Measurements from ENCODE around the gene HDAC4. TPM values are rescaled to one million over a fixed set of nuclear protein-coding genes. Genes with fewer than 3 reads are reported as not detected.

Gene HDAC4
- total and polyA plus RNA-seq, 3 experiments from 2014 or later, result 8.3 to 28.8 (median 24.0) TPM

DNA sequence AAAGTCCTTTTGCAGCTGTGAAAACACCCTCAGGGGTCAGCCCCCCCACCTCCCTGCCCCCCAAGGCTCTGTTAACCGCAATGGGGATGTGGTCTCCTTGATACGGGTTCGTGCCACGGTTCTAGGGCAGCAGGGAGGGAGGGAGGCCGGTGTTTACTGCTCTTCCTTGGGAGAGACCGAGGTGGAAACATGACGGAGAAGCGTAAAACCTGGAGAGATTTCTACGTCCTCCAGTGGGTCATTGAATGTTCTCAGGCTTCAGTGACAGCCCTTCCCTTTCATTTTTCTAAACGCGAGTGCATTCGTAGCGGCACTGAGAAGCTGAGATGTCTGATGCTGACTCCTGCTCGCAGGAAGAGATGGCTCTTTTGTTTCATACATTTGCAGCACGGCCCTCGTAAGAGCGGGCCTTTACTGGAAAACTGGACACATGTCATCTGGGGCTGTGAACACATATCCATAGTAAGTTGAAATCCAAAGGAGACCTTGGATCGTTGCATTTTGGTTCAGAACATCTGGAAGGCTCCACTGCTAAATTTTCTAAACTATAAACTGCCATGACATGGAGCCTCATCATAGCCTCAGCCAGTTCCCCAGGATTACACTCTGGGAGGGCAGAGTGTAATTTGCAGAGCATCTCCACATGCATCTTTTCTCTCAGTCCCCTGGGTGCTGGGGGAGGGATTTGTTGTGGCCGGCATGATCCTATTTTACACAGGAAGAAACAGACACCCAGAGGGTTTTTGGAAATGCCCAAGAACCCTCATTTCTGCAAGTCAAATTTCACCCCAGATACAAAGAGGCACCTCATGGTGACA is 40.6 kb upstream of the HDAC4 start:
- peaks cover 19 to 22% (median 21%) of the 10 kb centered on the region in 3 donors for H3K4me1 Mint-ChIP-seq
- POLR2A ChIA-PET, result no interaction called here
- Histone ChIP-seq H3K9me3 (ENCODE audit: low read length) (no peaks in the 10 kb centered on the region), H3K36me3 (ENCODE audit: insufficient read depth, low read length) (no peaks in the 10 kb centered on the region), H3K27ac (ENCODE audit: low read depth, low read length) (no peak overlapping the region), H3K4me1 (ENCODE audit: insufficient read depth, low read length) (peaks cover 20% of the 10 kb centered on the region), H3K4me3 (ENCODE audit: low read length) (peak overlapping the region; percentile 36), H3K27me3 (ENCODE audit: insufficient read depth, low read length, poor library complexity, severe bottlenecking) (peaks cover 9% of the 10 kb centered on the region)
- CTCF ChIA-PET, result no interaction called here
- peak overlapping the region; percentile 49 to 89 (median 80) for H3K4me3 Mint-ChIP-seq
- peaks cover 23 to 60% of the 10 kb centered on the region in 2 donors for H3K27me3 Mint-ChIP-seq
- peak overlapping the region in 6 of 8 donors; percentile 25 to 88 (median 66) for H3K27ac Mint-ChIP-seq
- H3K36me3 Mint-ChIP-seq, result peaks cover 0 to 2% (median 0%) of the 10 kb centered on the region in 3 donors
- no peaks in the 10 kb centered on the region for H3K9me3 Mint-ChIP-seq
- DNase-seq, result peak in 3 of 5 donors; percentile 21 to 56 (median 36)

DNA sequence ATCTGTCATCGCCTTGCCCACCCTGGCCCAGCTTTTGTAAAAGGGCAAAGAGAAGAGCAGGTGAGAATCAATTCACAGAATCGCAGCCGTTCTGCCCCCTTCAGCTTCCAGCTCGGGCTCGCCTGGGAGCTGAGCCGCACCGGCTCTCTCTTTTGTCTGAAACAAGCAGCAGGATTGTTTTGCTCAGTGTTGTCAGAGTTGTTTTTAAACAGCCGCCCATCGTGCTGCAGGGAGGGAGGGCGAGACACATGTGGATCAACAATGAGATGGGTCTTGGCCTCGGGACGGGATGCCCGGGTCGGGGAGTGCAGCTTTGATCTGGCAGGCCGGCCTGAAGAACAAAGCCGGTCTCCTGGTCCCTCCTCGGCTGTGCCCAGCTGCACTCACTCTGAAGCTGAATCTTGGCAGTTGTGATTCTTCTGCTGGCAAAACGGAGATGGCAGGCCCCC is 39.7 kb upstream of the HDAC4 start:
- Histone ChIP-seq H3K36me3 (ENCODE audit: insufficient read depth, low read length) (no peaks in the 10 kb centered on the region), H3K27ac (ENCODE audit: low read depth, low read length) (no peak overlapping the region), H3K4me3 (ENCODE audit: low read length) (peak overlapping the region; percentile 36), H3K9me3 (ENCODE audit: low read length) (no peaks in the 10 kb centered on the region), H3K27me3 (ENCODE audit: insufficient read depth, low read length, poor library complexity, severe bottlenecking) (peaks cover 9% of the 10 kb centered on the region), H3K4me1 (ENCODE audit: insufficient read depth, low read length) (peaks cover 20% of the 10 kb centered on the region)
- CTCF ChIA-PET, result interaction anchor here (1.8 kb wide), 1 partner anchor 10 kb away, joined by 4 read pairs; no protein-coding TSS in a partner anchor
- Mint-ChIP-seq H3K4me1 (peaks cover 19 to 22% (median 21%) of the 10 kb centered on the region in 3 donors), H3K4me3 (peak overlapping the region; percentile 49 to 89 (median 80)), H3K36me3 (peaks cover 0 to 3% (median 0%) of the 10 kb centered on the region in 3 donors), H3K27me3 (peaks cover 23 to 62% of the 10 kb centered on the region in 2 donors), H3K9me3 (no peaks in the 10 kb centered on the region), H3K27ac (peak overlapping the region in 2 of 8 donors; percentile 17 to 88)
- POLR2A ChIA-PET, result no interaction called here
- DNase-seq, result no peak

- Mint-ChIP-seq H3K27ac (no peak overlapping the region), H3K9me3 (no peaks in the 10 kb centered on the region), H3K27me3 (peaks cover 23 to 62% of the 10 kb centered on the region in 2 donors), H3K4me1 (peaks cover 19 to 22% (median 21%) of the 10 kb centered on the region in 3 donors), H3K4me3 (peak overlapping the region in 1 of 7 donors; percentile 82), H3K36me3 (peaks cover 0 to 3% (median 0%) of the 10 kb centered on the region in 3 donors)
- no peak overlapping the region for H3K27ac ChIP-seq (ENCODE audit: low read depth, low read length)
- no peak for DNase-seq
- POLR2A ChIA-PET, result no interaction called here
- H3K4me3 ChIP-seq (ENCODE audit: low read length), result no peak overlapping the region
- H3K36me3 ChIP-seq (ENCODE audit: insufficient read depth, low read length), result no peaks in the 10 kb centered on the region
- CTCF ChIA-PET, result interaction anchor here (1.8 kb wide), 1 partner anchor 10 kb away, joined by 4 read pairs; no protein-coding TSS in a partner anchor
- no peaks in the 10 kb centered on the region for H3K9me3 ChIP-seq (ENCODE audit: low read length)
- peaks cover 9% of the 10 kb centered on the region for H3K27me3 ChIP-seq (ENCODE audit: insufficient read depth, low read length, poor library complexity, severe bottlenecking)
- H3K4me1 ChIP-seq (ENCODE audit: insufficient read depth, low read length), result peaks cover 20% of the 10 kb centered on the region
Observed at GRCh38 chr2:239439754-239440315, 39.0 kb upstream of the HDAC4 start.

DNA sequence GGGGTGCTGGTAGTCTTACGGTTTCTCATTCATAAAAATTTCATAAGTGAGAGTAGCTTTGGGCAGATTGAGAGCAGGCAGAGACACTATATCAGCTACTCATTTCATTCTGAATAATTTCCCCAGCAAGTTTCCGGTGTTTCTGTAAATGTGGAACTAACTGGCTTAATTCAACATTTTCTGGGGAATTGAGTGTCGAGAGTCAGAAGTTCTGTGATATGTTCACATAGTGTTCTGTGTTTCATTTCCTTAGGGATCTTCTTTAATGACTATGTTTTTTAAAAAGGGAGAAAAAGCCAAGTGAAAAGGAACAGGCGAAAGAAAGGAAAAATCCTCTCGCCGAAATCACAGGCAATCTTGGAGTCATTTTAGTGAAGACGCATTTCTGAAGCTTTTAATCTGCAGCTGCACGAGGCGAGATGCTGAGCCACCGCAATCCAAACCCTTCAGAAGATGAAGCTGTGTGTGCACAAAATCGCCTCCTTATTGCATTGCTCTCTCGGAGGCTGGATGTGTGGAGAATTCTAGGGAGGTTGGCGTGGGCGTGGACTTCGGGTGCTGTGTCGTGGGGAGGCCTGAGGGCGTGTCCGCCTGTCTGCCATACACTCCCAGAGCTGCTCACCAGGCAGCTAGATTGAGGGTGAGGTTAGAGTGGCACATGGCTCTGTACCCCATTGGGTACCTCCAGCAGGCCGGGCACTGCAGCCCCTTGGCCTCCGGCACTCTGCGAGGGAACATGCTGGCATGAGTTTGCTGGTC is 38.4 kb upstream of the HDAC4 start:
- no peaks in the 10 kb centered on the region for H3K9me3 ChIP-seq (ENCODE audit: low read length)
- H3K4me3 ChIP-seq (ENCODE audit: low read length), result no peak overlapping the region
- peaks cover 20 to 56% of the 10 kb centered on the region in 2 donors for H3K27me3 Mint-ChIP-seq
- no peaks in the 10 kb centered on the region for H3K36me3 ChIP-seq (ENCODE audit: insufficient read depth, low read length)
- H3K27me3 ChIP-seq (ENCODE audit: insufficient read depth, low read length, poor library complexity, severe bottlenecking), result peaks cover 9% of the 10 kb centered on the region
- POLR2A ChIA-PET, result no interaction called here
- H3K9me3 Mint-ChIP-seq, result peaks cover 0 to under 1% (median 0%) of the 10 kb centered on the region in 5 donors
- CTCF ChIA-PET, result interaction anchor here (1.8 kb wide), 1 partner anchor 9 kb away, joined by 4 read pairs; no protein-coding TSS in a partner anchor
- peak overlapping the region in 1 of 7 donors; percentile 82 for H3K4me3 Mint-ChIP-seq
- H3K36me3 Mint-ChIP-seq, result peaks cover 0 to 3% (median 0%) of the 10 kb centered on the region in 3 donors
- peaks cover 20% of the 10 kb centered on the region for H3K4me1 ChIP-seq (ENCODE audit: insufficient read depth, low read length)
- H3K27ac Mint-ChIP-seq, result no peak overlapping the region
- no peak overlapping the region for H3K27ac ChIP-seq (ENCODE audit: low read depth, low read length)
- H3K4me1 Mint-ChIP-seq, result peaks cover 19 to 22% (median 21%) of the 10 kb centered on the region in 3 donors
- no peak for DNase-seq

- H3K4me3 Mint-ChIP-seq, result peak overlapping the region in 1 of 7 donors; percentile 60
- H3K4me1 ChIP-seq (ENCODE audit: insufficient read depth, low read length), result peaks cover 20% of the 10 kb centered on the region
- peaks cover 0 to 3% (median 0%) of the 10 kb centered on the region in 3 donors for H3K36me3 Mint-ChIP-seq
- ChIA-PET CTCF (no interaction called here), POLR2A (no interaction called here)
- H3K27ac ChIP-seq (ENCODE audit: low read depth, low read length), result no peak overlapping the region
- no peaks in the 10 kb centered on the region for H3K36me3 ChIP-seq (ENCODE audit: insufficient read depth, low read length)
- no peak overlapping the region for H3K27ac Mint-ChIP-seq
- H3K9me3 ChIP-seq (ENCODE audit: low read length), result no peaks in the 10 kb centered on the region
- peaks cover 0 to 7% (median 6%) of the 10 kb centered on the region in 5 donors for H3K9me3 Mint-ChIP-seq
- DNase-seq, result no peak
- no peak overlapping the region for H3K4me3 ChIP-seq (ENCODE audit: low read length)
- peaks cover 18 to 50% of the 10 kb centered on the region in 2 donors for H3K27me3 Mint-ChIP-seq
- peaks cover 9% of the 10 kb centered on the region for H3K27me3 ChIP-seq (ENCODE audit: insufficient read depth, low read length, poor library complexity, severe bottlenecking)
- H3K4me1 Mint-ChIP-seq, result peaks cover 19 to 22% (median 21%) of the 10 kb centered on the region in 3 donors
Observed at GRCh38 chr2:239438368-239438767, 37.5 kb upstream of the HDAC4 start.

DNA sequence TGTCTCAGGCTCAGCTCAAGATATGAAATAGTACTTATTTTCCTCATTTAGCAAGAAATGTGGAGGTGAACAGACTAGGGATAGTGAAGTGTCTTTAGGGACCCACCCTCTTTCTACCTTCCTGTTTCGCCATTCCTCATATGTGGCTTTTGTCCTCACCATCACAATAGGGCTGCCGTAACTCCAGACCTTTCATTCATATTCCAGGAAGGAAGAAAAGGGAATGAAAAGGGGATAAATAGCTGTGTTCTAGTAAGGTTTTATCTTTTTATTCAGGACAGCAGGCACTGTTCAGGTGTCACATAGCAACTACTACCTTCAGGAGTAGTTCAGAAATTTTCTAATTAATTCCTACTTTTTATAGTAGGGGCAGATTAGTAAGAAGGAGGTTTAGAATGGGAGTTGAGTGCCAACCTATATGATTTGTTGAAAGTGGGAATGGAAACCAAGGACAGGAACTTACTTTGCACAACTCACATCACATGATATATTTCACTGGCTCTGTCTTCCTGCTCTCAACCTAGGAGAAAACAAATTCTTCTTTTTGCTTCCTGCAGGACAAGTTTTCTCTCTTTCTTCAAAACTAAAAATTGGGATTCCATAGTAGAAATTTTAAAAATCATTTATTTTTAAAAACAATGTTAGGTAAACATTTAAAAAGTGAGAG is 36.0 kb upstream of the HDAC4 start:
- DNase-seq, result no peak
- no peaks in the 10 kb centered on the region for H3K9me3 ChIP-seq (ENCODE audit: low read length)
- Mint-ChIP-seq H3K4me3 (no peak overlapping the region), H3K27ac (no peak overlapping the region), H3K9me3 (peaks cover 0 to 12% (median 7%) of the 10 kb centered on the region in 5 donors), H3K27me3 (peaks cover 16 to 41% of the 10 kb centered on the region in 2 donors), H3K36me3 (peaks cover 0 to 3% (median 0%) of the 10 kb centered on the region in 3 donors), H3K4me1 (peaks cover 14 to 16% (median 16%) of the 10 kb centered on the region in 3 donors)
- H3K4me3 ChIP-seq (ENCODE audit: low read length), result no peak overlapping the region
- CTCF ChIA-PET, result no interaction called here
- POLR2A ChIA-PET, result no interaction called here
- no peaks in the 10 kb centered on the region for H3K36me3 ChIP-seq (ENCODE audit: insufficient read depth, low read length)
- peaks cover 15% of the 10 kb centered on the region for H3K4me1 ChIP-seq (ENCODE audit: insufficient read depth, low read length)
- no peak overlapping the region for H3K27ac ChIP-seq (ENCODE audit: low read depth, low read length)
- peaks cover 9% of the 10 kb centered on the region for H3K27me3 ChIP-seq (ENCODE audit: insufficient read depth, low read length, poor library complexity, severe bottlenecking)

DNA sequence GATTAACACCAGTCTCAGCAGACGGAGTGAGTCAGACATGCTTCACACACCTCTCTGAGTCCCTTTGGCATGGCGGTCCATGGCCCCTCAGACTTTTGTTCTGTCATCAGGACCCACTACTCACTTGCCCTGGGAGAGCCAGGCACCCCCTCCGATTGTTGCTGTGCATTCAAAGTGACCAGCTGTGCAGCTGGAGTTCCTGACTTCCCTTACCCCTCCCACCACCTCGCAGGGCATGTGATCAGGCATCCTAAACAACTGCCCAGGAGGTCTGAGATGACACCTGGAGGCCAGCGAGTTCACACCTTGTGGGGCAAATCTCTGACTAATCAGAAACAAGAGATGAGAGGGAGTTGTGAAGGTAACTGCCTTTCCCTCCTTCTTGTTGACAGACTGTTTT is 35.3 kb upstream of the HDAC4 start:
- Histone ChIP-seq H3K4me1 (ENCODE audit: insufficient read depth, low read length) (peaks cover 8% of the 10 kb centered on the region), H3K27ac (ENCODE audit: low read depth, low read length) (no peak overlapping the region)

More for the DNA sequence above, 35.3 kb upstream of the HDAC4 start:
- H3K27me3 ChIP-seq (ENCODE audit: insufficient read depth, low read length, poor library complexity, severe bottlenecking), result peaks cover 8% of the 10 kb centered on the region
- H3K4me3 ChIP-seq (ENCODE audit: low read length), result no peak overlapping the region
- Mint-ChIP-seq H3K36me3 (peaks cover 0 to 3% (median 0%) of the 10 kb centered on the region in 3 donors), H3K9me3 (peaks cover 0 to 12% (median 7%) of the 10 kb centered on the region in 5 donors), H3K27me3 (peaks cover 12 to 34% of the 10 kb centered on the region in 2 donors), H3K4me3 (no peak overlapping the region), H3K27ac (no peak overlapping the region), H3K4me1 (peaks cover 7 to 9% (median 9%) of the 10 kb centered on the region in 3 donors)
- POLR2A ChIA-PET, result no interaction called here
- no peak for DNase-seq
- CTCF ChIA-PET, result no interaction called here
- H3K9me3 ChIP-seq (ENCODE audit: low read length), result no peaks in the 10 kb centered on the region
- no peaks in the 10 kb centered on the region for H3K36me3 ChIP-seq (ENCODE audit: insufficient read depth, low read length)
